ENCODE data around the gene PARVB. TPM values are rescaled to one million over a fixed set of nuclear protein-coding genes. Genes with fewer than 3 reads are reported as not detected.

PARVB gene
- total and polyA plus RNA-seq, 9 of the 15 experiments (the other 6 are each of a cell fraction or from before 2014, with no cell fraction given) = 1.1 to 59.2 (median 29.2) TPM

DNA sequence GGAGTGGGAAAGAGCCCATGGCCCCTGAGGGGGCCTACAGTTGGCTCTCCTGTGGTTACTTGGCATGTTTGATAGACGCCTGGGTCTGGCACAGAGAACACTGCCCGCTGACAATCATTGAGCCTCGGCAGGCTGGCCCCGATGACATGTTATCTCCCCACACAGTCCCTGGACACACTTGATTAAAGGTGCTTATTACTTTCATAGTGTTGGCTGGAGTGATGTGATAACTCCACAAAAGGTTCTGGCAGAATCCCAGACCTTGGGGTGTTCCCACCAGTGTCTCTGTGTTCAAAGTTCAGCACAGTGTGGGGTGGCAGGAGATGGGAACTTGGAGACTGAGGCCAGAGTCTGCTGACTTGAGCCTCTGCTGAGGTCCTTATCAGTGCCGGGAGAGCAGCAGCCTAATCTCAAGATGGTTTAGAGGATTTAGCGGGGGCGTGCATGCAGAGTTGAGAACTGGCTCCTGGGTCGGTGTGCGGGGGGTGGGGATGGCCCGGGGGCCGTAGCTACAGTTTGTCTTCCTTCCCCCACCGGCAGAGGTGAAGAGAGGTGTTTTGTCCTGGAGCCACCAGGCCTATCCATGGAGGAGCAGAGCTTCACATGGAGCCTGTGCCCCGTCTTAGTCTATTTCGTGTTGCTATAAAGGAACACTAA lies 22.5 kb downstream of the PARVB start (continued):
- peak; percentile 75; the same call in 1 of the 2 replicates for TF ChIP-seq CC2D1A (IDR thresholded peaks at IDR 0.05)
- TF ChIP-seq ZNF197 (CRISPR knock-in tag; IDR thresholded peaks at IDR 0.05; ENCODE audit: low read depth) = no peak
- TF ChIP-seq TBL1XR1 (IDR thresholded peaks at IDR 0.05; ENCODE audit: low read length in 2 of 2) = peak in 1 of 2 experiments; percentile 60; a peak in 1 of 4 replicates
- peak; percentile 37 for TF ChIP-seq MYNN (IDR thresholded peaks at IDR 0.05)
- TF ChIP-seq MYNN (CRISPR knock-in tag; IDR thresholded peaks at IDR 0.05) = no peak
- 0 out of 2 replicates have a peak, but pooled peaks have one; percentile 25 for TF ChIP-seq MBD2 (IDR thresholded peaks at IDR 0.05; ENCODE audit: borderline replicate concordance, low read depth)
- peak in 1 of 2 experiments; percentile 81; a peak in 1 of 4 replicates for TF ChIP-seq RCOR1 (IDR thresholded peaks at IDR 0.05; ENCODE audit: borderline replicate concordance in 1 of 2, low read depth in 2 of 2, low read length in 2 of 2)
- TF ChIP-seq GTF2F1 (IDR thresholded peaks at IDR 0.05; ENCODE audit: low read depth, low read length) = no peak
- peak; percentile 90 for TF ChIP-seq EGR1 (conservative IDR thresholded peaks at IDR 0.05)
- peak; percentile 38; the same call in 1 of the 2 replicates for TF ChIP-seq ZBTB7A (IDR thresholded peaks at IDR 0.05; ENCODE audit: borderline replicate concordance, control insufficient read depth, low read depth, low read length)
- peak; percentile 43; the same call in 1 of the 2 replicates for TF ChIP-seq ESRRA (IDR thresholded peaks at IDR 0.05; ENCODE audit: borderline replicate concordance, low read depth)
- peak; percentile 90 for TF ChIP-seq CTBP1 (IDR thresholded peaks at IDR 0.05; ENCODE audit: borderline replicate concordance)
- peak; percentile 66 for TF ChIP-seq HDAC3 (IDR thresholded peaks at IDR 0.05; ENCODE audit: borderline replicate concordance, partially characterized antibody)
- TF ChIP-seq, protein P1, sequence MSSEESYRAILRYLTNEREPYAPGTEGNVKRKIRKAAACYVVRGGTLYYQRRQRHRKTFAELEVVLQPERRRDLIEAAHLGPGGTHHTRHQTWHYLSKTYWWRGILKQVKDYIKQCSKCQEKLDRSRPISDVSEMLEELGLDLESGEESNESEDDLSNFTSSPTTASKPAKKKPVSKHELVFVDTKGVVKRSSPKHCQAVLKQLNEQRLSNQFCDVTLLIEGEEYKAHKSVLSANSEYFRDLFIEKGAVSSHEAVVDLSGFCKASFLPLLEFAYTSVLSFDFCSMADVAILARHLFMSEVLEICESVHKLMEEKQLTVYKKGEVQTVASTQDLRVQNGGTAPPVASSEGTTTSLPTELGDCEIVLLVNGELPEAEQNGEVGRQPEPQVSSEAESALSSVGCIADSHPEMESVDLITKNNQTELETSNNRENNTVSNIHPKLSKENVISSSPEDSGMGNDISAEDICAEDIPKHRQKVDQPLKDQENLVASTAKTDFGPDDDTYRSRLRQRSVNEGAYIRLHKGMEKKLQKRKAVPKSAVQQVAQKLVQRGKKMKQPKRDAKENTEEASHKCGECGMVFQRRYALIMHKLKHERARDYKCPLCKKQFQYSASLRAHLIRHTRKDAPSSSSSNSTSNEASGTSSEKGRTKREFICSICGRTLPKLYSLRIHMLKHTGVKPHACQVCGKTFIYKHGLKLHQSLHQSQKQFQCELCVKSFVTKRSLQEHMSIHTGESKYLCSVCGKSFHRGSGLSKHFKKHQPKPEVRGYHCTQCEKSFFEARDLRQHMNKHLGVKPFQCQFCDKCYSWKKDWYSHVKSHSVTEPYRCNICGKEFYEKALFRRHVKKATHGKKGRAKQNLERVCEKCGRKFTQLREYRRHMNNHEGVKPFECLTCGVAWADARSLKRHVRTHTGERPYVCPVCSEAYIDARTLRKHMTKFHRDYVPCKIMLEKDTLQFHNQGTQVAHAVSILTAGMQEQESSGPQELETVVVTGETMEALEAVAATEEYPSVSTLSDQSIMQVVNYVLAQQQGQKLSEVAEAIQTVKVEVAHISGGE (CRISPR knock-in tag; IDR thresholded peaks at IDR 0.05) = peak in 1 of 3 experiments; percentile 62; a peak in 2 of 6 replicates
- TF ChIP-seq PKNOX1 (IDR thresholded peaks at IDR 0.05) = peak; percentile 54
- TF ChIP-seq, protein P2, sequence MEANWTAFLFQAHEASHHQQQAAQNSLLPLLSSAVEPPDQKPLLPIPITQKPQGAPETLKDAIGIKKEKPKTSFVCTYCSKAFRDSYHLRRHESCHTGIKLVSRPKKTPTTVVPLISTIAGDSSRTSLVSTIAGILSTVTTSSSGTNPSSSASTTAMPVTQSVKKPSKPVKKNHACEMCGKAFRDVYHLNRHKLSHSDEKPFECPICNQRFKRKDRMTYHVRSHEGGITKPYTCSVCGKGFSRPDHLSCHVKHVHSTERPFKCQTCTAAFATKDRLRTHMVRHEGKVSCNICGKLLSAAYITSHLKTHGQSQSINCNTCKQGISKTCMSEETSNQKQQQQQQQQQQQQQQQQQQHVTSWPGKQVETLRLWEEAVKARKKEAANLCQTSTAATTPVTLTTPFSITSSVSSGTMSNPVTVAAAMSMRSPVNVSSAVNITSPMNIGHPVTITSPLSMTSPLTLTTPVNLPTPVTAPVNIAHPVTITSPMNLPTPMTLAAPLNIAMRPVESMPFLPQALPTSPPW (CRISPR knock-in tag; IDR thresholded peaks at IDR 0.05) = peak; percentile 81
- TF ChIP-seq HDAC1 (IDR thresholded peaks at IDR 0.05) = peak in 1 of 2 experiments; percentile 68; a peak in 2 of 4 replicates
- TF ChIP-seq ELF4 (CRISPR knock-in tag; IDR thresholded peaks at IDR 0.05) = 0 out of 2 replicates have a peak, but pooled peaks have one; percentile 23
- TF ChIP-seq MTA3 (IDR thresholded peaks at IDR 0.05; ENCODE audit: borderline replicate concordance) = peak; percentile 70; the same call in 1 of the 2 replicates
- TF ChIP-seq TEAD4 (IDR thresholded peaks at IDR 0.05; ENCODE audit: low read length) = peak; percentile 91
- TF ChIP-seq TEAD4 (CRISPR knock-in tag; IDR thresholded peaks at IDR 0.05; ENCODE audit: borderline replicate concordance) = no peak
- TF ChIP-seq MAZ (CRISPR knock-in tag; conservative IDR thresholded peaks at IDR 0.05 in 1 of 2, IDR thresholded peaks at IDR 0.05 in 1 of 2) = 0 out of 4 replicates have a peak, but pooled peaks of 1 of the 2 experiments have one; percentile 59
- peak; percentile 49 to 78; a peak in 2 of 4 replicates for TF ChIP-seq TRIM24 (IDR thresholded peaks at IDR 0.05)
